Dedifferentiated amniotic fluid mesenchymal stem cell (primary cell): ENCODE data around the gene CTBP2.

Experiments
- DNase-seq: peaks from one replicate; pipeline ENCODE4 v3.0.0-alpha.2; 2016; ENCODE audit errors: extremely low spot score

The CTBP2 gene

DNA sequence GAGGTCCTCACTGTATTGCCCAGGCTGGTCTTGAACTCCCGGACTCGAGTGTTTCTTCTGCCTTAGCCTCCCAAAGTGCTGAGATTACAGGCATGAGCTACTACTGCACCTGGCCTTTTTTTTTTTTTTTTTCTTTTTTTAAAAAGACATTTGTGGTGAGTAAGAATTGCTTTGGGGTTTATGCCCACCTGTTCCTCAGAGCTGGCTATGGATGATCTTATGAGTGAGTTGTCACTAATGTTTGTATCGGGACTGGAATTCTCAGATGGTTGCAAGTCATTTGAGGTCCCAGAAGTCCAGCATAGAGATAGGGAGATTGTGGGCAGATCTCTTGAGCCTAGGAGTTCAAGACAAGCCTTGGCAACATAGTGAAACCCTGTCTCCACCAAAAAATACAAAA lies 183.2 kb downstream of the CTBP2 start:
- no peak for DNase-seq

DNA sequence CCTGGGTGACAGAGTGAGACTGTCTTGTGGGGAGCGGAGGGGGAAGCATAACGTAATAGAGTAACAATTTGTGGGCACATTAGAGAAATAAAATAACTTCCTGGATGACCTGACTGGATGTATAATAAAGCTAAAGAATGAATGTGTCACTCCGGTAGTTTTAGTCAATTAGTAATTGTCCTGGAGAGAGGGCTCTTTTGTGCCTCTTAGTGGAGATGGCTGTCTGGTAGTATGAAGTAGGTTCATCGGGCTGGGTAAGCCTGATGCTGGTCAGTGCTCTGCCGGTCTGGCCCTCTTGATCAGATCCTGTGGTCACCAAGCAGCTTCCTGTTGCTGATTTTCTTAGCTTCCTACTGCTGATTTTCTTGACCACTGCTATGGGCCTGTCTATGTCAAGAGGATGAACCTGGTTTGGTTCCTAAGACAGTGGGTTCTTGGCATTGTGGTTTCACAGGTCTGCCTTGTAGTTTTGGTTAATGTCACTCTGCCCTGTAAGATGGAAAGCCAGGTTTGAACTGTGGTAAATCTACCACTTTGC lies 184.3 kb downstream of the CTBP2 start:
- DNase-seq: no peak

DNA sequence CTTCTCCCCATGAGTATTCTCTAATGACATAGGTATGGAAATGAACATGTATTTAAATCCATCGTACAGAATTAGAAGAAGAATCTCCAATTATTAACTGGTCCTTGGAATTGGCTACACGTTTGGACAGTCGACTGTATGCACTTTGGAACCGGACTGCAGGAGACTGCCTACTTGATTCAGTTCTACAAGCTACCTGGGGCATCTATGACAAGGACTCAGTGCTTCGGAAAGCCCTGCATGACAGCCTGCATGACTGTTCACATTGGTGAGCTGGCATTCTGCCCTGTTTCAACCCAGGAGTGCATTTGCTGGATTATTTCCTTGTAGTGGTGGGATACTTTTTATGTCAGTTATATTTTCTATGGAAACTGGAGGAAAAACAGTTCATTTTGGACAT lies 186.2 kb downstream of the CTBP2 start:
- no peak for DNase-seq

DNA sequence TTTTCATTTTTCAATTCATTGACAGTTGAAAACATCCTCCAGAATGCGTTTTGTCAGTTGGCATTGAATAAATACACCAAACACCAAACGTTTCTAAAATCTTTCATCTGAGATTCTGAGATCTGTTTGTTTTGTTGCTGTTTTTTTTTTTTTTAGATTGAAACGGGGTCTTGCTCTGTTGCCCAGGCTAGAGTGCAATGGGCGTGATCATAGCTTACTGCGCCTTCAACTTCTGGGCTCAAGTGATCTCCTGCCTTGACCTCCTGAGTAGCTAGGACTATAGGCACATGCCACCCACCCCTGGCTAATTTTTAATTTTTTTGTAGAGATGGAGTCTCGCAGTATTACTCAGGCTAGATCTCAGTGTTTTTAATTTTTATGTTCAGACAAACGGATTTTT lies 187.7 kb downstream of the CTBP2 start:
- no peak for DNase-seq

DNA sequence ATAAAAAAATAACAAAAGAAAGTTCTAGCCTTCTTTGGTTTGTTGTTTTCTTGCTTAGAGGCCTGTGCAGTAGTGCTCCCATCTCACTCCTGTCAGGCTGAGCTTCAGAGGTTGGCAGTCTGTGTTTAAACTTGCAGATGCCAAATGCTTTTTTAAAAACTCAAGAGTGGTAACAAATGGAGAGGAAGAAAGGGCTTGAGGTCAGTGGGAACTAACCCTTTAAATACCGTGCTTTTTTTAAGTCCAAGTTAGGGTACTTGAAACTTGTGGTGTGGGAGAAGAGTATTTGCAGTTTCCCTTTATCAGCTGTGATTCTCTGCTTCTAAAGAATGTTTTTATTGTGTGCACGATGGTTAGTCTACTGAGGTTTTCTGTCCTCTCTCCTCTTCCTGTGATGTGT lies 189.1 kb downstream of the CTBP2 start:
- no peak for DNase-seq

DNA sequence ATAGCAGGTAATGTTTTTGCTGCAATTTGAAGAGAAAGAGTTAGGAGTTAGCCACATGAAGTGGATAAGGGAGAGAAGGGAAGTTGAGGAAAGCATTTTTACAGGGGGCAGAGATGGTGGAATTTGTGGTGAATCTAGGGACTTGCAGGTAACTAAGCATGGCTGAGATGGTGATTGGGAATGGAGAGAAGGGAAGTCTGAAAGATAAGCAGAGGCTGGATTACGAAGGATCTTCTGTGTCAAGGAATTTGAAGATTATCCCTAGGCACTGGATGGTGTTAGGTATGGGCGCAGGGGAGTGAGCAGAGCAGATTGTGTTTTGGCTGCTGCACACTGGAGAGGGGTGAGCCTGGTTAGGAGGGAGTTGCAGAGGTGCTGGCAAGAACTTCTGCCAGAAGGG lies 193.1 kb downstream of the CTBP2 start:
- no peak for DNase-seq

DNA sequence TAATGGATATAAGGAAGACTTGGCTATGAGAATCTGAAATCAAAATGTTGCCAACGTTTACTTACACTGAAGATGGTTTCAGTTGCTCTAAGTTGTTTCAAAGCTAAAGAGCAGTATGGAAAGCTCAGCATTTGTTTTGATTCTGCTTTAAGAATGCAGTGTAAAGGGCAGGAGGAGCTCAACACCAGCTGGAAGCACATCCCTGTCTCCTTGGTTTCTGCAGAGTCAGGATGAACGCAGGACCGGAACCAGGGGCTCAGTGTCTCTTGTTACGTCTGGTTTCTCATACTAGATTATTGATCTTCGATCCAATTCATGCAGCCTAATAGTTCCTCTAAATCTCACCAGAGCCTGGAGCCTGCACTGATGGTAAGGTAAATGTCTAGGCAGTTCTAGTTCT lies 194.4 kb downstream of the CTBP2 start:
- no peak for DNase-seq

DNA sequence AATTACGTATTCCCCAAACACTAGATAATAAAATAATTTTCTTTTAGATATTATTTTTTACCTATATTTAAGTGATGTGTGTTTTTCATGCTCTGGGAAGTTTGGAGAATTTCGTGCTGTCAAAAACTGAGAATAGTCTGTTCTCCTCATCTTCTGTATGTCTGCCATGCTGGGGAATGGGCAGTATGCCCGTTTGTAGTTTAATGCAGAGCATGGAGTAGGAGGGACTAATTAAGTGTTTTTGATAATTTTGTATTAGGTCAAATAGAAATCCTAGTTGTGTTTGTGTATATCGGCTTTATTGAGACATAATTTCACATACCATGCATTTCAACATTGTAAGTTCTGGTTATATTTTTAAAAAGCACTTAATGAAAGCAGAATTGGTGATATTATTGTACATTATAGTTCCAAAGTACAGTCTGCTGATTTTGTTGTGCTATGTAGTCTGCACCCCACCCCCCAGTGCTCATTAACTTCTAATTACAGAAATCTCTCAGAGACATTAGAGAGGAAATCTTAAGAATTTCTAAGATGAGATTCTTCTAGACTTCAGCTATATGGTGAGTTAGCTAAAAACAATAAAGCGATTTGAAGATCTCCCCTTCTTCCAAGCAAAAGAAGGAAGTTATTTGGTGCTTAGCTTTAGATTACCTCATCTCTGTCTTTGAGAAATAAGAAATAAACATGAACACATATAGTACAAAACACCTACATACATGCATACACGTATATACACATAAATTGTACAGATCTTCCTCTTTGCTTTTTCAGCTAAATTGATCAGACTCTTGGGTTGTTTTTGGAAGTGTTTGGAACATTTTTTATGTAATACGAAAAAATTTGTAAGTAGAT lies 196.3 kb downstream of the CTBP2 start:
- DNase-seq: no peak

DNA sequence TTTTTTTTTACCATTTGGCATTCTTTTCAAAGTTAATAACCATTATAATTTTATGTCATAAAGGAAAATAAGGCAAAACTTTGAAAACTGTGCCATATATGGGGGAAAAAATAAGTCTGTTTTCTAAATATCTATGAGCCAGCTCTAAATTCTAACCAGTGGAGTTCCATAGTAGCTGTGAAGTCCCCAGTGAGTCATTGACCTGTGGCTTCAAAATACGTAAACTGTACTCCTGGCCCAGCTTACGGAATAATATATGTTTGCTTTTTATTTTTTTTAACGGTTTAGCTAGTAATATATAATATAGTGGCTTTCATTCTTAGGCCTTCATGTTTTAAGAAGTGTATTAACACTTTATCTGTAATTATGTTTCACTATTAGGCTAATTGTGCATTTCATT lies 197.9 kb downstream of the CTBP2 start:
- DNase-seq: no peak

DNA sequence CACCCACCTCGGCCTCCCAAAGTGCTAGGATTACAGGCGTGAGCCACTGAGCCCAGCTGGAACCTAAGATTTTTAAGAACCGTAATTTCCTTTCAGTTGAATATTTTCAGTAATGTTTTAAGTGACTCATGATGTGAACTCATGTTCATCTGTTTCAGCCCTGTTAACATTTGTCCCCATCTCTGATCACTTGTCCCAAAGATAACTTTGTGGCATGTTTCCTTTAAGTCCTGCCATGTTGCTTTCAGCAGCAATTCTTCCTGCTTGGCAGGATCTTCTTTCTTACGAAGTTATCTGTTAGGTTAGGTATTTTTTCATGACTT lies 199.2 kb downstream of the CTBP2 start:
- DNase-seq: no peak

DNA sequence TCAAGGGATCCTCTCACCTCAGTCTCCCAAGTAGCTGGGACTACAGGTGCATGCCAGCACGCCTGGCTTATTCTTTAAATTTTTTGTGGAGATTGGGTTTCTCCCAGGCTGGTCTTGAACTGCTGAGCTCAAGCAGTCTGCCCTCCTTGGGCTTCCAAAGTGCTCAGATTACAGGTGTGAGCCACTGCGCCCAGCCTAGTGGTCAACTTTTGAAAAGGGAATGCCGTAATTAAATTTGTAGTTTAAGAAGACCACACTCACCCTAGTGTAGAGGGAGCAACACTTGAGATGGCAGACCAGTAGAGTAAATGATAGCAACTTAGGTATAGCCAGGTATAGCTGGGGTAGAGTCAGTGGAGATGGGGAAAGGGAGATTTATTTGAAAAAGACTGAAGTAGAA lies 200.8 kb downstream of the CTBP2 start:
- no peak for DNase-seq

DNA sequence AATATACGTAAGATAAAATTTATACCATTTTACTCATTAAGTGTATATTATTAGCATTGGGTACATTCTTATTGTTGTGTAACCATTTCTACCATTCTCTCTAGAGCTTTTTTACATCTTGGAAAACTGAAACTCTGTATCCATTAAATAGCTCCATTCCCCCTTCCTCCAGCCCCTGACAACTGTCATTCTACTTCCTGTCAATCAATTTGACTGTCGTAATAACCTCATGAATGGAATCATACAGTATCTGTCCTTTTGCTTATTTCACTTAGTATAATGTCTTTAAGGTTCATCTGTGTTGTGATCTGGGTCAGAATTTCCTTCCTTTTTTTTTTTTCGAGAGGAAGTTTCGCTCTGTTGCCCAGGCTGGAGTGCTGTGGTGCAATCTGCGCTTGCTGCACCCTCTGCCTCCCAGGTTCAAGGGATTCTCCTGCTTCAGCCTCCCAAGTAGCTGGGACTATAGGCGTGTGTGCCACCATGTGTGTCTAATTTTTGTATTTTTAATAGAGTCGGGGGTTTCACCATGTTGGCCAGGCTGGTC lies 202.9 kb downstream of the CTBP2 start:
- DNase-seq: no peak

DNA sequence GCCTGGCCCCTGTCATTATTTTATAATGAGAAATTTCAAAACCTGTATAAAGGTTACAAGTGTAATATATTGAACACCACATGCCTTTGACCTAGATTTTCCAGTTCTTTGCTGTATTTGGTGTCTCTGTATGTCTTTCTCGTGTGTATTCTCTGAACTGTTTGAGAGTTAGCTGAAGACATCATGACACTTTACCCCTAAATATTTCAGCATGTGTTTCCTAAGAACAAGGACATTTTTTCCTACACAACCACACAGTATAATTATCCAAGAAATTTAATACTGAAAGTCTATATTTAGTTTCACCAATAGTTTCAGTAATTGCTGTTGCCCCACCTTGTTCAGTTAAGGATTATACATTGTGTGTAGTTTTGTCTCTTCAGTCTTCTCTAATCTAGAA lies 203.6 kb downstream of the CTBP2 start:
- DNase-seq: no peak

DNA sequence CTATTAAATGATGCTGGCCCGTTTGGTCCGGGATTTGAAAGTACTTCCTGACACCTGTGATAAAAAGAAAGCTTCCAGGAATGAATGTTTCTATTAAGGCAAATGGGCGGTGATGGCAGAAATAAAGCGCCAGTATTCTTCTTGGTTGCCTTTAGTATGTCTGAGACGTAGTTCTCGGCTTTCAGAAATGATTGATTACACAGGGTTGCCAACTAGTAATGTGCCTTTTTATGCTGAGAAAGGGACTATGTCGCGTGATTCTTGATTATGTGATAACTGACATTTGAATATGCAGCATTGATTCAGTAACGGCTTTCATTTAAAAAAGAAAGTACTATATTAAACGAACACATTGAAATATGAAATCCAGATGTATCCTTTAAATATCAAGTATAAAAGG lies 204.5 kb downstream of the CTBP2 start:
- no peak for DNase-seq

DNA sequence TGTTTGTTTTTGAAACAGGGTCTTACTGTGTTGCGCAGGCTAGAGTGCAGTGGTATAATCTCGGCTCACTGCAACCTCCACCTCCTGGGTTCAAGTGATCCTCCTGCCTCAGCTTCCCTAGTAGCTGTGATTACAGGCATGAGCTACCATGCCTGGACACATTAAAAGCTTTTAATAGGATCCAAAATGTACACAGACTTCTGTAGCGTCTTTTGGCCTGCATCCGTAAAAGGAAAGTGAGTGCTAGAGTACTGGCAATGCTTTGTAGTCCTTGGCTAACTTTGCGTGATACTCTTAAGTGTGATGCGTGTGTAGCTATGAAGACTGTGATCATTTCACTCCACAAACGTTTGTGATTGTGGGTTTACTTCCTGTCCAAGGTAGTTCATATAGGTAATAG lies 205.1 kb downstream of the CTBP2 start:
- DNase-seq: no peak

DNA sequence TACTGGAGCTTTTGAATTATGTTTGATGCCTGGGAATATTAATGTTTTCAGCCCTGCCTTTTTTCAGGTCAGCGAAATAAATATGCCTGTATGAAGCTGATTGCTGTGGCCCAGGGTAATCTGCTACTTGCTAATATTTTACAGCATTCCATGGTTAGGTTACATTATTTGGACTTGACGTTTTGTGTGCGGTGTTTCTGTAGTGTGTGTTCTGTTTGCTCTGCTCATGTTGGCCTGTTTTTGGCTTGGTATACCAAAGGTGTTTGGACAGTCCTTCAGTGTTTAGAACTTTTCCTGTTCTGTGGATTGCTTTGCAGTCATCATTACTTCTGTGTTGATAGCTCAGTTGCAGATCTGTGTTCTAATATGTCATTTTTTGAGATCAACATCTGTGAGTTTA lies 206.9 kb downstream of the CTBP2 start:
- no peak for DNase-seq

DNA sequence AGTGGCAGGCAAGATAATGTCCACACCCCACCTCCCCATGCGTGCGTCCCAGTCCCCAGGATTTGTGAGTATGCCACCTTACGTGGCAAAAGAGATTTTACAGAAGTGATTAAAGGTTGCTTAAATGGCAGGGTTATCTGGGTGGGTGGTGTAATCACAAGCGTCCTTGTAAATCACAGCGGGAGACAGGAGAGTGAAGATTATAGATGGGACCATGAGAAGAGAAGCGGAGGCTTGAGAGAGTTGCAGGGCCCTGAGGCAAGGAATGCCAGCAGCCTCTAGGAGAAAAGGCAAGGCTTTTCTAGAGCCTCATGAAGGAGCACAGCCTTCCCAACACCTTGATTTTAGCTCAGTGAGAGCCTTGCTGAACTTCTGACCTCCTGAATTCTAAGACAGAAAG lies 208.2 kb downstream of the CTBP2 start:
- DNase-seq: no peak

DNA sequence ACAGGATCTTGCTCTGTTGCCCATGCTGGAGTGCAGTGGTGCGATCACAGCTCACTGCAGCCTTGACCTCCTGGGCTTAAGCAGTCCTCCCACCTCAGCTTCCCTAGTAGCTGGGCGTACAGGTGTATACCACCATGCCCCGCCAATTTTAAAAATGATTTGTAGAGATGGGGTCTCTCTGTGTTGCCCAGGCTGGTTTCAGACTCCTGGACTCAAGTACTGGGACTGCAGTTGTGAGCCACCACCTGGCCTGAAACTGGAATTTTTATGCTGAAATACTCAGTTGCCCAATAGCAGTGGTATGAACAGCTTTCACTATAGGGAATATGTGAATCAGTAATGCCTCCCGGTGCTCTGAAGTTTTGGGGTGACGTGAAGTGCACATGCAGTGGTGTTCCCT lies 210.8 kb downstream of the CTBP2 start:
- DNase-seq: no peak

DNA sequence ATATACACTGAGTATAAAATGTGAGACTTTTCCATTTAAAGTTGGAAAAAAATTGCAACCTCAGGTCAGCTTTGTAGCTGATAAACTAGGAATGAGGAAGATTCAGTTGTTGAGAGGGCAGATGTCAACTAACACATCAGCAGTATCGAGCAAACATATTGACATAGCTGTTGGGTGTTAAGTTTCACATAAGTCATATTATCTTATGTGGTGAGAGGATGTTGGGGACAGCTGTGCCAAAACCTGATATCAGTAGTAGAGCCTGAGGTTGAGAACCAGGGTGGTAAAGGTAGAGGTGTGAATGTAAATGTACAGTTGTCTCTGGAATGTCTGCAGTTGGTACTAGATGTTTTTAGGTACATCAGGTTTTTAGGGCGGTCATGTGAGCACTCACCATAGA lies 213.4 kb downstream of the CTBP2 start:
- DNase-seq: no peak

DNA sequence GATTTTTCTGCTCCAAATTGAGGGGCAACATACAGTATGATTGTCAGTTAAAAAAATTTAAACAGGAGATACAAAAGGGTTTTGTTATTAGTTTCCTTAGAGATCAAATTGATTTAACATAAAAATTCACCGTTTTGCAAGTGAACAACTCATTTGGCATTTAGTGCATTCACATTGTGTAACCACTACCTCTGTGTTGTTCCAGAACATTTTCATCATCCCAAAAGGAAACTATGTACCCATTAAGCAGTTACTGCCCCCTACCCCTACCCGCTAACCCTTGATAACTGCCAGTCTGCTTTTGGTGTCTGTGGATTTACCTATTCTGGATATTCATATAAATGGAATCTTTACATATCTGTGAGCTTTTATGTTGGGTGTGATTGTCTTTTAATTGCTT lies 215.4 kb downstream of the CTBP2 start:
- DNase-seq: no peak

DNA sequence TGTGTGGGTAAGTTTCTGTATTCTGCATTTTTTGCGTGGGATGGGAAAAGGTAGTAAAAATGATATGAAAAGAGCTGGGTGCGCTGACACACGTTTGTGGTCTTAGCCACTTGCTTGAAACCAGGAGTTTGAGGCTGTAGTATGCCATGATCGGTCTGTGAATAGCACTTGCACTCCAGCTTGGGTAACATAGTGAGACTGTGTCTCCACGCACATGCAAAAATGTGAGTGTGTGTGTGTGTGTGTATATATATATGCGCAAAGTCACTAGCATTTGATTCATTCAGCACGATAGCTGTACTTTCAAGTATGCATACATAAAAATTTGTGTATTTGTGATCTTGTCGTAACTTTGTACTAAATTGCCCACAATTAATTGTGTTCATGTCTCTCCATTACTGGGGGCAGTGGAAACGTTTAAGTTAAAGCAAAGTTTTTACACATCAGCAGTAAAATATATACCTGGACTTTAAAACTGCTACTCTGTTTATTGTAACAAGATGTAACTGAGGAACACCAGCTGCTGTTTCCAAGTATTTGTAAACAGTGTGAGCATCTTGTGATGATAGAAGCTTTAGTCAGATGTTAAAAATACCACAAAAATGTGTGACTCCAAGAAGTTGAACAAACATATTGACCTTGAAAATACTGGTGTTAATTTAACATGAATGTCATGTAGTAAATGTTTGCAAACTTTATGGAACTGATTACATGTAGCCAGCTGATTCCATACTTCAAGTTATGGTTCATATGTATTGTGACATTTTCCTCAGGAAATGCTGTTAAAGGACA lies 216.9 kb downstream of the CTBP2 start:
- DNase-seq: peak; percentile 82

DNA sequence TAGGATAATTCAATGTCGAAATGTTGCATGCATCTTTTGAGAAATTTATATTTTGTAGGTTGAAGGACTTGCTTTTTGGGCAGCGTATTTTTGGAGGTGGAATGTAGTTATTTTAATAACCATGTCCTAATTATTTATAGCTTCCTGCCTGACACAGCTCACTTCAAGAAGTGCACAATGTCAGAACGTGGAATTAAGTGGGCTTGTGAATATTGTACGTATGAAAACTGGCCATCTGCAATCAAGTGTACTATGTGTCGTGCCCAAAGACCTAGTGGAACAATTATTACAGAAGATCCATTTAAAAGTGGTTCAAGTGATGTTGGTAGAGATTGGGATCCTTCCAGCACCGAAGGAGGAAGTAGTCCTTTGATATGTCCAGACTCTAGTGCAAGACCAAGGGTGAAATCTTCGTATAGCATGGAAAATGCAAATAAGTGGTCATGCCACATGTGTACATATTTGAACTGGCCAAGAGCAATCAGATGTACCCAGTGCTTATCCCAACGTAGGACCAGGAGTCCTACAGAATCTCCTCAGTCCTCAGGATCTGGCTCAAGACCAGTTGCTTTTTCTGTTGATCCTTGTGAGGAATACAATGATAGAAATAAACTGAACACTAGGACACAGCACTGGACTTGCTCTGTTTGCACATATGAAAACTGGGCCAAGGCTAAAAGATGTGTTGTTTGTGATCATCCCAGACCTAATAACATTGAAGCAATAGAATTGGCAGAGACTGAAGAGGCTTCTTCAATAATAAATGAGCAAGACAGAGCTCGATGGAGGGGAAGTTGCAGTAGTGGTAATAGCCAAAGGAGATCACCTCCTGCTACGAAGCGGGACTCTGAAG lies 217.8 kb downstream of the CTBP2 start:
- no peak for DNase-seq
